Measurements from ENCODE around the gene TSTD1. TPM values are rescaled to one million over a fixed set of nuclear protein-coding genes. Genes with fewer than 3 reads are reported as not detected.

The TSTD1 gene
- 100 to 1,000 TPM in 1 of 2 donors, 10 to 100 TPM in 1; 92.4 to 117 TPM for polyA plus RNA-seq

DNA sequence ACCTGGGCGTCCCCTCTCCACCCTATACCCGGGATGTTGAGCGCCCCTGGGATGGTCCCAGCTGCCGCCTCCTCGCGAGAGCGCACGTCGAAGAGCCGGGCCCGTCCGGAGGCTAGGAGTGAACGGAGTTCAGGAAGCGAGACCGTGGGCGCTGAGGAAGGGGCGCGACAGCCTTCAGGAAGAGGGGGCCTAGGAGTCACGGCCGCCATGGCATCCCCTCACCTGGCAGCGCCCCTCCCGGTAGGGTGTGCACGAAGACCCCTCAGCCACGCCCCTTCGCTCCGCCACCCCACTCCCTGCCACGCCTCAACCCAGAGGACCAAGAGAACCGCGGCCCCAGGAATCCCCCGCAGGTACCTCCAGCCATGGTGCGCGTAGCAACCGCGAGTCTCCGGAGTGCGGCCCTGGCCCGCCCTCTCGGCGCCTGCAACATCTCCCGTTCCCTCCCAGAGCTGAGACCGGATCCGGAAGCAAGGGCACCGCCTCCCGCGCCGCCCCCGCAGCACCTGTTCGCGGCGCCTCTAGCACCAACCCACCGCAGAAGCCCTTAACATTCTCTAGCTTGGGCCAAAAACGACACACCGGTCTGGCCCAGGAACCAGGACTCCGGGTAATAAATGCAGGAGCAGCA, at the start of gene TSTD1:
Gene TSTD1 (minus strand): TSS at position 442 of the 631 bp plus-strand sequence. CDS start 75 bp downstream, at position 367.
- H3K36me3 ChIP-seq (ENCODE audit: control insufficient read depth in 2 of 2, insufficient read depth in 2 of 2, low read length in 1 of 2): peaks cover 15 to 29% of the 10 kb centered on the region in 2 donors
- peaks cover 0 to 5% of the 10 kb centered on the region in 2 donors for H3K4me1 ChIP-seq (ENCODE audit: control insufficient read depth in 2 of 2, insufficient read depth in 2 of 2, low read length in 1 of 2)
- H3K27ac ChIP-seq (ENCODE audit: low read depth in 2 of 2, low read length in 1 of 2): peak within 1 kb of the TSS; percentile 89 to 90
- H3K27me3 ChIP-seq (ENCODE audit: control insufficient read depth in 1 of 2, insufficient read depth in 2 of 2, low read length in 2 of 2): no peaks in the 10 kb centered on the region
- no peaks in the 10 kb centered on the region for H3K9me3 ChIP-seq (ENCODE audit: control insufficient read depth in 2 of 2, insufficient read depth in 1 of 2, low read depth in 1 of 2, low read length in 1 of 2)
- H3K4me3 ChIP-seq (ENCODE audit: low read depth in 1 of 2, low read length in 2 of 2): peak within 1 kb of the TSS; percentile 68 to 88
- WGBS, 2 donors: 18 to 20% methylated on average over 49 to 54 of the region's 54 CpGs

- H3K36me3 ChIP-seq (ENCODE audit: control insufficient read depth in 2 of 2, insufficient read depth in 2 of 2, low read length in 1 of 2): no peaks in the 10 kb centered on the region
- WGBS, 2 donors: 51% methylated on average over 4 of the region's 4 CpGs
- peaks cover 0 to 8% of the 10 kb centered on the region in 2 donors for H3K4me1 ChIP-seq (ENCODE audit: control insufficient read depth in 2 of 2, insufficient read depth in 2 of 2, low read length in 1 of 2)
- no peaks in the 10 kb centered on the region for H3K9me3 ChIP-seq (ENCODE audit: control insufficient read depth in 2 of 2, insufficient read depth in 1 of 2, low read depth in 1 of 2, low read length in 1 of 2)
- H3K27ac ChIP-seq (ENCODE audit: low read depth in 2 of 2, low read length in 1 of 2): peak overlapping the region; percentile 94 to 96
- H3K4me3 ChIP-seq (ENCODE audit: low read depth in 1 of 2, low read length in 2 of 2): peak overlapping the region; percentile 68 to 73
- H3K27me3 ChIP-seq (ENCODE audit: control insufficient read depth in 1 of 2, insufficient read depth in 2 of 2, low read length in 2 of 2): no peaks in the 10 kb centered on the region
Observed at GRCh38 chr1:161086457-161086856, 47.7 kb upstream of the TSTD1 start.

DNA sequence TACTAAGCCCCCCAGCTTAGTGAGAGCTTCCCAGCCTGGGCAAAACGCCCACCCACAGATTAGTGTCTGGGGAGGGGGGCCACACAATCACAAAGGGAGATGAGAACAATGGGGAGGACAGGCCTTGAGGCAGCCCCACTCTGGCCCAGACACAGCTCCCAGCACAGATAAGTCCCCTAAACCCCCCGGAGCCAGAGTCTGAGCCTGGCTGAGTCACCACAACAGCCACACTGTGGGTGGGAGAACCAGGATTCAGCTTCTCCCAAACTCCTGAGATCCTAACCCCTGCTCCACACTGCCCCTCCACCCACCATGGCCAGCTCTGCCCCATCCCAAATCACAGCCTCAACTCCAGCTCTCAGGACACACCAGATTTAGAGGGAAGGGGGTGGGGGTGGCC, 46.4 kb upstream of the TSTD1 start:
- Histone ChIP-seq H3K36me3 (ENCODE audit: control insufficient read depth in 2 of 2, insufficient read depth in 2 of 2, low read length in 1 of 2) (no peaks in the 10 kb centered on the region), H3K4me1 (ENCODE audit: control insufficient read depth in 2 of 2, insufficient read depth in 2 of 2, low read length in 1 of 2) (peaks cover 0 to 13% of the 10 kb centered on the region in 2 donors), H3K27me3 (ENCODE audit: control insufficient read depth in 1 of 2, insufficient read depth in 2 of 2, low read length in 2 of 2) (no peaks in the 10 kb centered on the region), H3K9me3 (ENCODE audit: control insufficient read depth in 2 of 2, insufficient read depth in 1 of 2, low read depth in 1 of 2, low read length in 1 of 2) (no peaks in the 10 kb centered on the region), H3K4me3 (ENCODE audit: low read depth in 1 of 2, low read length in 2 of 2) (peak overlapping the region; percentile 68 to 73), H3K27ac (ENCODE audit: low read depth in 2 of 2, low read length in 1 of 2) (peak overlapping the region; percentile 94 to 96)
- WGBS, 2 donors: 51 to 62% methylated on average over 2 of the region's 2 CpGs

GRCh38 chr1:161084597-161084988, 45.8 kb upstream of the TSTD1 start:
- Histone ChIP-seq H3K36me3 (ENCODE audit: control insufficient read depth in 2 of 2, insufficient read depth in 2 of 2, low read length in 1 of 2) (peaks cover 0 to 4% of the 10 kb centered on the region in 2 donors), H3K4me1 (ENCODE audit: control insufficient read depth in 2 of 2, insufficient read depth in 2 of 2, low read length in 1 of 2) (peaks cover 3 to 14% of the 10 kb centered on the region in 2 donors), H3K4me3 (ENCODE audit: low read depth in 1 of 2, low read length in 2 of 2) (peak overlapping the region; percentile 68 to 73), H3K27me3 (ENCODE audit: control insufficient read depth in 1 of 2, insufficient read depth in 2 of 2, low read length in 2 of 2) (no peaks in the 10 kb centered on the region), H3K9me3 (ENCODE audit: control insufficient read depth in 2 of 2, insufficient read depth in 1 of 2, low read depth in 1 of 2, low read length in 1 of 2) (no peaks in the 10 kb centered on the region), H3K27ac (ENCODE audit: low read depth in 2 of 2, low read length in 1 of 2) (peak overlapping the region; percentile 94 to 96)
- WGBS, 2 donors: 92% methylated on average over 1 of the region's 1 CpG

- Histone ChIP-seq H3K9me3 (ENCODE audit: control insufficient read depth in 2 of 2, insufficient read depth in 1 of 2, low read depth in 1 of 2, low read length in 1 of 2) (no peaks in the 10 kb centered on the region), H3K27ac (ENCODE audit: low read depth in 2 of 2, low read length in 1 of 2) (peak overlapping the region; percentile 94 to 96), H3K4me3 (ENCODE audit: low read depth in 1 of 2, low read length in 2 of 2) (peak overlapping the region; percentile 9 to 68), H3K4me1 (ENCODE audit: control insufficient read depth in 2 of 2, insufficient read depth in 2 of 2, low read length in 1 of 2) (peaks cover 6 to 16% of the 10 kb centered on the region in 2 donors), H3K36me3 (ENCODE audit: control insufficient read depth in 2 of 2, insufficient read depth in 2 of 2, low read length in 1 of 2) (peaks cover 0 to 7% of the 10 kb centered on the region in 2 donors), H3K27me3 (ENCODE audit: control insufficient read depth in 1 of 2, insufficient read depth in 2 of 2, low read length in 2 of 2) (no peaks in the 10 kb centered on the region)
- 58 to 65% methylated on average over 10 of the region's 10 CpGs for WGBS, 2 donors
Observed at GRCh38 chr1:161083748-161084596, 45.2 kb upstream of the TSTD1 start.

DNA sequence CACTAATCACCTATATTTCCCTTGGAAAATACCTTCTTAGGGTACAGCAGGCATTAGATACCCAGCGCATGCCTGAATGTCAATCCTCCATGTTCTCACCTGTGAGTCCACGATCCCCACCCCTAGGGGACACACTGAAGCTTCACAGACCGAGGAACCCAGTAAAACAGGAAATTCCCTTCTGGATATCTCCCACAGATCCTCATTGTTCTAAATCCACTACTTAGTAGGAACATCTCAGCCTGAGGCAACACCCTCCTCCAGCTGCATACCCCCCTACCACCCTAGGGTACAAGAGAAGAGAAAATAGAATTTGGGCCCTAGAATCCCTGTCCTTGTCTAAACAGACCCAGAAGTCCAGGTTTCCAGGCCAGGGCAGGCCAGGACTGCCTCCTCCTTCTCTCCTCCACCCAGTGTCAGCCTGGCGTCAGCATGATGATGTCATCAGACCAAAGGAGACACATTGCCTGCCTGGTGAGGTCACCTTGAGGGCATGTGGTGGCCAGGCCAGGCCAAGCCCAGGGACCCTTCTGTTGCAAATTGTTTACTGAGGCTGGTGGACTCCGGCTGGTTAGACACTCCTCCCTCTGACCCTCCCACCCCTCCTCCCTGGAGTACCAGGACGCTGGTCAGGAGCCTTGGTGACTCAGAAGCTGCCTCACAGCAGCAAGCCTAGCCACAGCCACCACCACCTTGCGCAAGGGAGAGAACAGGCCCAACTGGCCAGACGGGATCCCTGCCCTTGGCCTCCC, 44.4 kb upstream of the TSTD1 start:
- Histone ChIP-seq H3K27me3 (ENCODE audit: control insufficient read depth in 1 of 2, insufficient read depth in 2 of 2, low read length in 2 of 2) (no peaks in the 10 kb centered on the region), H3K4me3 (ENCODE audit: low read depth in 1 of 2, low read length in 2 of 2) (peak overlapping the region; percentile 20 to 68), H3K27ac (ENCODE audit: low read depth in 2 of 2, low read length in 1 of 2) (peak overlapping the region; percentile 96), H3K9me3 (ENCODE audit: control insufficient read depth in 2 of 2, insufficient read depth in 1 of 2, low read depth in 1 of 2, low read length in 1 of 2) (no peaks in the 10 kb centered on the region), H3K4me1 (ENCODE audit: control insufficient read depth in 2 of 2, insufficient read depth in 2 of 2, low read length in 1 of 2) (peaks cover 6 to 16% of the 10 kb centered on the region in 2 donors), H3K36me3 (ENCODE audit: control insufficient read depth in 2 of 2, insufficient read depth in 2 of 2, low read length in 1 of 2) (peaks cover 0 to 7% of the 10 kb centered on the region in 2 donors)
- 39% methylated on average over 8 of the region's 8 CpGs for WGBS, 2 donors

DNA sequence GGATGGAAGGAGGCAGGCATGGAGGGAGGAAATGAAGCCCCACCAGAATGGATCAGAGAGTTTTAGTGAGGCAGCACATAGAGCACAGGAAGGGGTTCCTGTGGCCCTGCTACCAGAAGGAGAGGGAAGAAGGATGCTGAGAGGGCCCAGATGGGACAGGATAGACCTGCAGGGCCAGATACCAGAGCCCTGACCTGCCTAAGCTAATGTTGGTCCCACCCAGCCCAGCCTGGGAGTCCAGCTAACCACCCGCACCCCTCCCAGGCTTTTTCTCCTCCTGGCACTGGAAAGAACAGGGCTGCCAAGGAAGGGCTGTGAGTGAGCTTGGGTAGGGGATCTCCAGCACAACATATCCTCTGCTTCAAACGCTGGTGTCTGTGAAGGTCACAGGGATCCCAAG, 43.7 kb upstream of the TSTD1 start:
- peaks cover 6 to 16% of the 10 kb centered on the region in 2 donors for H3K4me1 ChIP-seq (ENCODE audit: control insufficient read depth in 2 of 2, insufficient read depth in 2 of 2, low read length in 1 of 2)
- H3K9me3 ChIP-seq (ENCODE audit: control insufficient read depth in 2 of 2, insufficient read depth in 1 of 2, low read depth in 1 of 2, low read length in 1 of 2): no peaks in the 10 kb centered on the region
- WGBS, 2 donors: 58 to 70% methylated on average over 2 of the region's 2 CpGs
- H3K4me3 ChIP-seq (ENCODE audit: low read depth in 1 of 2, low read length in 2 of 2): peak overlapping the region; percentile 12 to 41
- H3K27me3 ChIP-seq (ENCODE audit: control insufficient read depth in 1 of 2, insufficient read depth in 2 of 2, low read length in 2 of 2): no peaks in the 10 kb centered on the region
- H3K36me3 ChIP-seq (ENCODE audit: control insufficient read depth in 2 of 2, insufficient read depth in 2 of 2, low read length in 1 of 2): peaks cover 0 to 9% of the 10 kb centered on the region in 2 donors
- peak overlapping the region; percentile 96 for H3K27ac ChIP-seq (ENCODE audit: low read depth in 2 of 2, low read length in 1 of 2)

- 69 to 70% methylated on average over 5 of the region's 5 CpGs for WGBS, 2 donors
- peaks cover 6 to 21% of the 10 kb centered on the region in 2 donors for H3K4me1 ChIP-seq (ENCODE audit: control insufficient read depth in 2 of 2, insufficient read depth in 2 of 2, low read length in 1 of 2)
Observed at GRCh38 chr1:161081519-161081918, 42.8 kb upstream of the TSTD1 start.

More at GRCh38 chr1:161081519-161081918, 42.8 kb upstream of the TSTD1 start:
- no peaks in the 10 kb centered on the region for H3K27me3 ChIP-seq (ENCODE audit: control insufficient read depth in 1 of 2, insufficient read depth in 2 of 2, low read length in 2 of 2)
- peak overlapping the region in 1 of 2 donors; percentile 11 for H3K4me3 ChIP-seq (ENCODE audit: low read depth in 1 of 2, low read length in 2 of 2)
- H3K27ac ChIP-seq (ENCODE audit: low read depth in 2 of 2, low read length in 1 of 2): peak overlapping the region; percentile 96
- H3K36me3 ChIP-seq (ENCODE audit: control insufficient read depth in 2 of 2, insufficient read depth in 2 of 2, low read length in 1 of 2): peaks cover 0 to 14% of the 10 kb centered on the region in 2 donors
- H3K9me3 ChIP-seq (ENCODE audit: control insufficient read depth in 2 of 2, insufficient read depth in 1 of 2, low read depth in 1 of 2, low read length in 1 of 2): no peaks in the 10 kb centered on the region
